Measurements from ENCODE around the gene PSME2. TPM values are rescaled to one million over a fixed set of nuclear protein-coding genes. Genes with fewer than 3 reads are reported as not detected.

Gene PSME2
- total RNA-seq, 1 experiment from 2014 or later, result 167 TPM

GRCh38 chr14:24141097-24141880 is 5.1 kb downstream of the PSME2 start, which contains the start of gene EMC9:
EMC9 (minus strand) TSS chr14:24141591; CDS start chr14:24141304, 287 bp downstream.
- Histone ChIP-seq H3K36me3 (peaks cover 68% of the 10 kb centered on the region), H3K9me3 (replicated peaks) (no peaks in the 10 kb centered on the region), H3K27me3 (replicated peaks) (no peaks in the 10 kb centered on the region), H3K27ac (peak within 1 kb of the TSS; percentile 50), H3K4me1 (replicated peaks) (peaks cover 29% of the 10 kb centered on the region), H3K4me3 (peak within 1 kb of the TSS; percentile 68)
- DNase-seq (ENCODE audit: low read depth in 1 of 2, low spot score in 2 of 2), result peak; percentile 94 to 99

GRCh38 chr14:24139272-24139934 is 7.0 kb downstream of the PSME2 start:
- Histone ChIP-seq H3K4me3 (no peak overlapping the region), H3K4me1 (replicated peaks) (peaks cover 24% of the 10 kb centered on the region), H3K9me3 (replicated peaks) (no peaks in the 10 kb centered on the region; the same call in 1 of the 2 replicates), H3K27ac (no peak overlapping the region), H3K36me3 (peaks cover 62% of the 10 kb centered on the region), H3K27me3 (replicated peaks) (no peaks in the 10 kb centered on the region)
- DNase-seq (ENCODE audit: low read depth in 1 of 2, low spot score in 2 of 2), result no peak

DNA sequence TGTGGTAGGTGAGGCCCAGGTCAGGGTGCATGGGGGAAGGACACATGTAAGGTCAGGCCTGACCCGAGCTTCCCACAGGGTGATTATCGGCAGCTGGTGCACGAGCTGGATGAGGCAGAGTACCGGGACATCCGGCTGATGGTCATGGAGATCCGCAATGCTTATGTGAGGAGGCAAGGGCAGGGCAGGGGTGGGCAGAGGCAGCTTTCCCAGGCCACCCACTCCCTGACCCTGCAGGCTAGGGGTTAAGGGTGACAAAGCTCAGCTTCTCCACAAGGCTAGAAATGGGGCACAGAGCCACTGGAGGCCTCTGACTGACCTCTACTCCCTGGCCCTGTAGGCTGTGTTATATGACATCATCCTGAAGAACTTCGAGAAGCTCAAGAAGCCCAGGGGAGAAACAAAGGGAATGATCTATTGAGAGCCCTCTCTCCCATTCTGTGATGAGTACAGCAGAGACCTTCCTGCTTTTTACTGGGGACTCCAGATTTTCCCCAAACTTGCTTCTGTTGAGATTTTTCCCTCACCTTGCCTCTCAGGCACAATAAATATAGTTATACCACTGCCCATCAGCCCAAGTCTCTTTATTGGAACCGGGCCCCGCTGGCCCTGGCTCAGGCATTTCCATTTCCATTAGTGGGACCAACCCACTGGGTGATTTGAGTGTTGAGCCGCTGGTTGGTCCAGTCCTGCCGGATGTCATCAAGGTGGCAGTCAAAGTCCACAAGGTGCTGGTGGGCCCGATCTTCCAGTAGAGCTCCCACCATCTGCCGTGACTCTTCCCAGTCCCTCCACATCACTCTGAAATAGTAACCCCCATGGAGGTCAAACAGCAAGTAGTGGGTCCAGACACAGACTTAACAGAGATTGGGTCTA is 7.8 kb downstream of the PSME2 start:
- H3K4me1 ChIP-seq (replicated peaks), result peaks cover 21% of the 10 kb centered on the region
- no peaks in the 10 kb centered on the region; the same call in 1 of the 2 replicates for H3K9me3 ChIP-seq (replicated peaks)
- no peak for DNase-seq (ENCODE audit: low read depth in 1 of 2, low spot score in 2 of 2)
- no peak overlapping the region for H3K27ac ChIP-seq
- H3K27me3 ChIP-seq (replicated peaks), result no peaks in the 10 kb centered on the region
- peaks cover 54% of the 10 kb centered on the region for H3K36me3 ChIP-seq
- H3K4me3 ChIP-seq, result no peak overlapping the region

- H3K36me3 ChIP-seq, result peaks cover 45% of the 10 kb centered on the region
- H3K4me1 ChIP-seq (replicated peaks), result peaks cover 20% of the 10 kb centered on the region
- H3K27ac ChIP-seq, result no peak overlapping the region
- no peak overlapping the region for H3K4me3 ChIP-seq
- no peaks in the 10 kb centered on the region for H3K27me3 ChIP-seq (replicated peaks)
- H3K9me3 ChIP-seq (replicated peaks), result no peaks in the 10 kb centered on the region; the same call in 1 of the 2 replicates
- DNase-seq (ENCODE audit: low read depth in 1 of 2, low spot score in 2 of 2), result no peak
These were observed 8.6 kb downstream of the PSME2 start for GRCh38 chr14:24137529-24138395.

DNA sequence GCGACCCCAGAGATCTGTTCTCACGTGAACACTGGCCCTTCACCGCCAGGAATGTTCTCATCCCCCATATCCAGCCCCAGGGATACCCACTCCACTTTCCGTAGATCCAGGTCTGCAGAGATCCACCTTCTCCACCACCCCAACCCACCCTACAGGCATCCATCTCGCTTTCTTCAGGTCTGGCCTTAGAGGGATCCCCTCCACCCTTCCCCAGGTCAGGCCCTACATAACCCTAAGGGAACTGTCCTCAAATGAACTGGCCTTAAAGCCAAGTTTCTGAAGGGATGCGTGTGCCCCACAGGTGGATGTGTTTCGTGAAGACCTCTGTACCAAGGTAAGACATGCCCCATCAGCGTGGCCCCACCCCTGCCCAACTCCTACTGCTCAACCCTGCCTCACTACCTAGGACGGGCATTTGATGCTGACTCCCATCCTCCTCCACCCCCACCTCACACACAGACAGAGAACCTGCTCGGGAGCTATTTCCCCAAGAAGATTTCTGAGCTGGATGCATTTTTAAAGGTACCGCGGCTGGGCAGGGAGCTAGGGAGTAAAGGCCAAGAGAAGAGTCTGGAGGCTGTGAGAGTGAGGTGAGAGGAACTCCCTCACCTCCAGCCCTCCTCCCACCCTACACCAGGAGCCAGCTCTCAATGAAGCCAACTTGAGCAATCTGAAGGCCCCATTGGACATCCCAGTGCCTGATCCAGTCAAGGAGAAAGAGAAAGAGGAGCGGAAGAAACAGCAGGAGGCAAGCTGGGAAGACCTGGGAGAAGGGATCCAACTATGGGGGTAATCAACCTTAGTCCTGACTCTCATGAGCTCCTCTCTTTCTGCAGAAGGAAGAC is 9.5 kb downstream of the PSME2 start:
- no peaks in the 10 kb centered on the region for H3K27me3 ChIP-seq (replicated peaks)
- DNase-seq (ENCODE audit: low read depth in 1 of 2, low spot score in 2 of 2), result no peak
- H3K27ac ChIP-seq, result no peak overlapping the region; the same call in 1 of the 2 replicates
- no peaks in the 10 kb centered on the region; the same call in 1 of the 2 replicates for H3K9me3 ChIP-seq (replicated peaks)
- H3K36me3 ChIP-seq, result peaks cover 40% of the 10 kb centered on the region
- H3K4me3 ChIP-seq, result peak overlapping the region; percentile 91
- H3K4me1 ChIP-seq (replicated peaks), result peaks cover 16% of the 10 kb centered on the region

DNA sequence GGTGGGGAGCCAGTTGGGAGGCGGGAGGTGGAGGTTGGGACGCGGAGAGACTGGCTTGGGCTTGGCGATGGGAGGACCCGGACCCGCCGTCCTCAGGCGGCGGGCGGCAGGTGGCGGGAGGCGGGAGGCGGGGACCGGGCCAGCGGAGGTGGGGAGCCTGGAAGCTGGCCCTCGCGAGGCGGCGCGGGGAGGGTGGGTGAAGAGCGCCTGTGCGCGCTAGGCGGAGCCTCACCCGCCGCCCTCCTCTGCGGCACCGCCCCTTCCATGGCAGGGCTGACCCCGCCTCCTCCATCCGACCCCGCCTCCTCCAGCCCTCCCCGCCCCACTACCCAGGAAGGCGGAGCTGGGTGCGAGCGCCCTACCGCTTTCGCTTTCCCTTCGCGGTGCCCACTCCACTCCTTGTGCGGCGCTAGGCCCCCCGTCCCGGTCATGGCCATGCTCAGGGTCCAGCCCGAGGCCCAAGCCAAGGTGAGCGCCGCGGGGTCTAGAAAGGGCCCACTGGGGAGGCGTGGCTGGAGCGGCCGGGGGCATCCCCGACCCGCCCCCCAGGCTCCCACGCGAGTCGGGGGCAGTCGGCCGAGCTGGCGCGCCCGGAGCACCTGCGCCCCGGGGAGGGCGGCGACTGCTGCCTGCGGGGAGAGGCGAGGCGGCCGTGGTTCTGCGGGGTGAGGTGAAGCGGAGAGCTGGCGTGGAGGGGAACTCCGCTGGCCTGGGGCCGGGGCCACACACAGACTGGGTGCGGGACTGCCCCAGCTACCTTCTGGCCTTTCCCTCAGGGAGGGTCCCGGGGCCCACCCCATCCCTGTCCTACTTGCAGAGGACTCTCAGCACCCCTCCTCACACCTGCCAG is 10.4 kb downstream of the PSME2 start, which contains the start of gene PSME1:
Gene PSME1 (plus strand): TSS at position 361 of the 850 bp plus-strand sequence. CDS start 69 bp downstream, at position 430.
- H3K27me3 ChIP-seq (replicated peaks), result no peaks in the 10 kb centered on the region
- DNase-seq (ENCODE audit: low read depth in 1 of 2, low spot score in 2 of 2), result peak; percentile 77 to 91
- no peaks in the 10 kb centered on the region; the same call in 1 of the 2 replicates for H3K9me3 ChIP-seq (replicated peaks)

DNA sequence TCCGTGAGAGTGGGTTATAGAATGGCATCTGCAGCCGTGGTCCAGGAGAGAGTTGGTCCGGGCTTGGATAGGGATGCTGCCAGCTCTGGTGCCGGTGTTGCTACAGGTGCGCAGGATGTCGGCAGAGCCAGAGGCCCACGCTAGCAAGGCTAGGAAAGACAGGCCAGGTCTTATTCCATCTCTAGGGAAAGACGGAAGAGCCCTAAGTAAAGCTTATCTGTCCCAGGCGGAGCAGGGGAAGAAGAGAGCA is 10.9 kb downstream of the PSME2 start:
- Histone ChIP-seq H3K9me3 (replicated peaks) (no peaks in the 10 kb centered on the region; the same call in 1 of the 2 replicates), H3K4me1 (replicated peaks) (peaks cover 13% of the 10 kb centered on the region), H3K36me3 (peaks cover 38% of the 10 kb centered on the region), H3K4me3 (peak overlapping the region; percentile 91), H3K27me3 (replicated peaks) (no peaks in the 10 kb centered on the region), H3K27ac (no peak overlapping the region)
- no peak for DNase-seq (ENCODE audit: low read depth in 1 of 2, low spot score in 2 of 2)

More for the DNA sequence above, 10.4 kb downstream of the PSME2 start, which contains the start of gene PSME1:
- H3K36me3 ChIP-seq, result peaks cover 38% of the 10 kb centered on the region
- H3K27ac ChIP-seq, result peak within 1 kb of the TSS; percentile 66
- peak within 1 kb of the TSS; percentile 91 for H3K4me3 ChIP-seq
- peaks cover 13% of the 10 kb centered on the region for H3K4me1 ChIP-seq (replicated peaks)

DNA sequence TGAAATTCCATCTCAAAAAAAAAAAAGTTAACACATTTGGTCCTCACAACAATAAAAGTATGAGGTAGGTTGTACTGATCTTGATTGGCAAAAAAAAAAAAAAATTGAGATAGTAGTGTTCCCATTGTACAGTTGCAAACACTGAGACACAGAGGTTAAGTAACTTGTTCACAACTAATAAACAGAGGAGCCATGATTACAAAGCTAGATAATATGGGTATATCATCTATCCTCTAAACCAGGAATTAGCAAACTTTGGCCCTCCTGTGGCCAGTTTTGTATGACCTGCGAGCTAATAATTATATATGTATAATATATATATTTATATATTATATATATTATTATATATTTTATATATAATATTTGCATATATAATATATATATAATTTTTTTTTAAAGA is 12.7 kb downstream of the PSME2 start:
- Histone ChIP-seq H3K27me3 (replicated peaks) (no peaks in the 10 kb centered on the region), H3K9me3 (replicated peaks) (no peaks in the 10 kb centered on the region; the same call in 1 of the 2 replicates), H3K4me3 (no peak overlapping the region), H3K36me3 (peaks cover 27% of the 10 kb centered on the region), H3K27ac (no peak overlapping the region), H3K4me1 (replicated peaks) (peaks cover 13% of the 10 kb centered on the region)
- no peak for DNase-seq (ENCODE audit: low read depth in 1 of 2, low spot score in 2 of 2)

GRCh38 chr14:24132976-24133375 is 13.4 kb downstream of the PSME2 start:
- Histone ChIP-seq H3K4me3 (no peak overlapping the region), H3K27ac (no peak overlapping the region), H3K27me3 (replicated peaks) (no peaks in the 10 kb centered on the region), H3K4me1 (replicated peaks) (peaks cover 13% of the 10 kb centered on the region), H3K9me3 (replicated peaks) (no peaks in the 10 kb centered on the region; the same call in 1 of the 2 replicates), H3K36me3 (peaks cover 20% of the 10 kb centered on the region)
- DNase-seq (ENCODE audit: low read depth in 1 of 2, low spot score in 2 of 2), result no peak

DNA sequence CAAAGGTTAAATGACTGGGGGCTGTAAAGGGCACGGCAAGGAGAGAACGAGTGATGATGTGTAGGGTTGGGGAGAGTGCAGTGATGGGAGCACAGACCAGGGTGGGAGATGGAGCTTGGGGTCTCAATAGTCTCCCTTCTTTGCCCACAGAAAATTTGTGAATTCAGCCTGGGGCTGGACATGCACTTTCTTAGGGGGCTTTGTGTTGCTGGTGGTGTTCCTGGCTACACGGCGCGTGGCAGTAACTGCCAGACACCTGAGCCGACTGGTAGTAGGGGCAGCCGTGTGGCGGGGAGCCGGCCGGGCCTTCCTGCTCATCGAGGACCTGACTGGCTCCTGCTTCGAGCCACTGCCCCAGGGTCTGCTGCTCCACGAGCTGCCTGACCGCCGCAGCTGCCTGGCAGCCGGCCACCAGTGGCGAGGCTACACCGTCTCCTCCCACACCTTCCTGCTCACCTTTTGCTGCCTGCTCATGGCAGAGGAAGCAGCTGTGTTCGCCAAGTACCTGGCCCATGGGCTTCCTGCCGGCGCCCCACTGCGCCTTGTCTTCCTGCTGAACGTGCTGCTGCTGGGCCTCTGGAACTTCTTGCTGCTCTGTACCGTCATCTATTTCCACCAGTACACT is 14.2 kb downstream of the PSME2 start:
- Histone ChIP-seq H3K36me3 (peaks cover 12% of the 10 kb centered on the region), H3K27me3 (replicated peaks) (no peaks in the 10 kb centered on the region), H3K4me3 (no peak overlapping the region), H3K9me3 (replicated peaks) (no peaks in the 10 kb centered on the region; the same call in 1 of the 2 replicates), H3K4me1 (replicated peaks) (peaks cover 13% of the 10 kb centered on the region), H3K27ac (no peak overlapping the region)
- no peak for DNase-seq (ENCODE audit: low read depth in 1 of 2, low spot score in 2 of 2)

DNA sequence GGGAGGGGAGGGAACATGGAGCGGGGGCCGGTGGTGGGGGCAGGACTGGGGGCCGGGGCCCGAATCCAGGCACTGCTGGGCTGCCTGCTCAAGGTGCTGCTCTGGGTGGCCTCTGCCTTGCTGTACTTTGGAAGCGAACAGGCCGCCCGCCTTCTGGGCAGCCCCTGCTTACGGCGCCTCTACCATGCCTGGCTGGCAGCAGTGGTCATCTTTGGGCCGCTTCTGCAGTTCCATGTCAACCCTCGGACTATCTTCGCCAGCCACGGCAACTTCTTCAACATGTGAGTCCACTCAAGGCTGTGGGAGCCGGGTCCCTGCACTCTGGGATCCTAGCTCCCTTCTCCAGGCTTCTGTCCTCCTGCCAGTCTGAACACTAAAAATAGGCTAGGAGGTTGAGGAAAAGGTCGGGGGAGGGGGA is 14.9 kb downstream of the PSME2 start:
- H3K36me3 ChIP-seq, result peaks cover 5% of the 10 kb centered on the region
- DNase-seq (ENCODE audit: low read depth in 1 of 2, low spot score in 2 of 2), result no peak
- no peak overlapping the region for H3K4me3 ChIP-seq
- no peaks in the 10 kb centered on the region; the same call in 1 of the 2 replicates for H3K9me3 ChIP-seq (replicated peaks)
- peaks cover 7% of the 10 kb centered on the region for H3K4me1 ChIP-seq (replicated peaks)
- H3K27me3 ChIP-seq (replicated peaks), result no peaks in the 10 kb centered on the region
- H3K27ac ChIP-seq, result no peak overlapping the region

All from SJSA1 (cell line).